OCI-LY3 (cell line): ENCODE data around the gene STRBP.

Experiments used
- H2AFZ ChIP-seq: fragments of 200-600, 300-600 bp; shearing (Covaris generic); 2 replicates; pipeline ENCODE4 v1.6.0; 2014; ENCODE audit warnings: antibody characterized with exemption, low read depth, low read length
- H3K27ac ChIP-seq: fragments of 200-600, 300-600 bp; sonication (generic); 2 replicates; pipeline ENCODE4 v1.5.1; 2014; ENCODE audit warnings: mild to moderate bottlenecking, low read length, moderate library complexity, mixed read lengths
- H3K27me3 ChIP-seq: fragments of 200-600, 300-600 bp; sonication (generic); 2 replicates; pipeline ENCODE4 v1.6.1; 2014; ENCODE audit warnings: low read depth, low read length, mixed read lengths
- H3K36me3 ChIP-seq: fragments of 200-600, 300-600 bp; sonication (generic); replicated peaks from 2 replicates; pipeline ENCODE3; 2014; ENCODE audit warnings: low read depth, low read length, mixed read lengths
- H3K4me1 ChIP-seq: fragments of 300-600, 200-600 bp; sonication (generic); 2 replicates; pipeline ENCODE4 v1.6.1; 2014; ENCODE audit warnings: low read length, mixed read lengths
- H3K4me2 ChIP-seq: fragments of 200-600, 300-600 bp; sonication (generic); 2 replicates; pipeline ENCODE4 v1.6.1; 2014; ENCODE audit warnings: low read length, mixed read lengths
- H3K4me3 ChIP-seq: fragments of 300-600, 200-600 bp; sonication (generic); 2 replicates; pipeline ENCODE4 v1.5.1; 2014; ENCODE audit warnings: antibody characterized with exemption, mild to moderate bottlenecking, low read length, moderate library complexity
- H3K79me2 ChIP-seq: fragments of 300-600, 200-600 bp; shearing (Covaris generic); 2 replicates; pipeline ENCODE4 v1.6.1; 2014; ENCODE audit warnings: mild to moderate bottlenecking, low read length, mixed read lengths
- H3K9ac ChIP-seq: fragments of 300-600, 200-600 bp; shearing (Covaris generic); 2 replicates; pipeline ENCODE4 v1.6.0; 2014; ENCODE audit warnings: mild to moderate bottlenecking, low read length, moderate library complexity
- H3K9me3 ChIP-seq: fragments of 200-600, 300-600 bp; shearing (Covaris generic); 2 replicates; pipeline ENCODE4 v1.6.1; 2014; ENCODE audit warnings: low read length, mixed read lengths; ENCODE audit not compliant: insufficient read depth
- H4K20me1 ChIP-seq: fragments of 200-600, 300-600 bp; sonication (generic); 2 replicates; pipeline ENCODE4 v1.6.1; 2016; ENCODE audit warnings: low read length, mixed read lengths; ENCODE audit not compliant: insufficient read depth
- CTCF ChIP-seq: fragments of 200-600, 300-600 bp; sonication (generic); IDR thresholded peaks from 2 replicates; pipeline ENCODE4 v1.5.1; 2014; ENCODE audit warnings: antibody characterized with exemption, low read length, low read depth
- EZH2phosphoT487 ChIP-seq: fragments of 200-600 bp; shearing (Covaris generic); IDR thresholded peaks from 2 replicates; pipeline ENCODE4 v1.6.1; 2018; ENCODE audit warnings: antibody characterized with exemption, mixed run types, low read depth

STRBP gene

GRCh38 chr9:123290764-123291163, 22.4 kb upstream of the STRBP start:
- H3K4me3 ChIP-seq = no peak overlapping the region; the same call in 1 of the 2 replicates
- H3K27me3 ChIP-seq = peaks cover 18% of the 10 kb centered on the region
- H3K27ac ChIP-seq = no peak overlapping the region
- peak overlapping the region; percentile 36; the same call in 1 of the 2 replicates for H3K4me2 ChIP-seq
- TF ChIP-seq EZH2phosphoT487 (no peak), CTCF (no peak)
- H3K4me1 ChIP-seq = peaks cover 10% of the 10 kb centered on the region
- H3K9ac ChIP-seq = no peak overlapping the region
- no peaks in the 10 kb centered on the region for H4K20me1 ChIP-seq
- no peaks in the 10 kb centered on the region for H3K36me3 ChIP-seq
- H3K79me2 ChIP-seq = no peaks in the 10 kb centered on the region
- H3K9me3 ChIP-seq = no peaks in the 10 kb centered on the region
- H2AFZ ChIP-seq = no peak overlapping the region

GRCh38 chr9:123287639-123288038, 19.3 kb upstream of the STRBP start:
- H3K27ac ChIP-seq = no peak overlapping the region
- H3K9me3 ChIP-seq = no peaks in the 10 kb centered on the region
- no peak overlapping the region for H2AFZ ChIP-seq
- no peak overlapping the region for H3K4me2 ChIP-seq
- H3K36me3 ChIP-seq = no peaks in the 10 kb centered on the region
- H3K4me1 ChIP-seq = peaks cover 10% of the 10 kb centered on the region
- H3K79me2 ChIP-seq = no peaks in the 10 kb centered on the region
- no peaks in the 10 kb centered on the region for H4K20me1 ChIP-seq
- H3K4me3 ChIP-seq = no peak overlapping the region
- TF ChIP-seq EZH2phosphoT487 (no peak), CTCF (no peak)
- H3K27me3 ChIP-seq = peaks cover 25% of the 10 kb centered on the region
- H3K9ac ChIP-seq = no peak overlapping the region

- Histone ChIP-seq H3K27me3 (peaks cover 38% of the 10 kb centered on the region), H3K4me2 (no peak overlapping the region), H3K9ac (no peak overlapping the region), H3K4me3 (no peak overlapping the region), H4K20me1 (no peaks in the 10 kb centered on the region), H3K9me3 (no peaks in the 10 kb centered on the region), H3K79me2 (no peaks in the 10 kb centered on the region), H2AFZ (no peak overlapping the region), H3K27ac (no peak overlapping the region), H3K4me1 (peaks cover 10% of the 10 kb centered on the region), H3K36me3 (no peaks in the 10 kb centered on the region)
- TF ChIP-seq EZH2phosphoT487 (no peak), CTCF (no peak)
Observed at GRCh38 chr9:123286324-123286723, 17.9 kb upstream of the STRBP start.

- Histone ChIP-seq H3K9ac (no peak overlapping the region), H3K9me3 (no peaks in the 10 kb centered on the region)
- no peak for TF ChIP-seq CTCF
- no peak for TF ChIP-seq EZH2phosphoT487
Observed at GRCh38 chr9:123284656-123285055, 16.3 kb upstream of the STRBP start.

More at GRCh38 chr9:123284656-123285055, 16.3 kb upstream of the STRBP start:
- Histone ChIP-seq H3K27ac (no peak overlapping the region), H3K4me1 (no peaks in the 10 kb centered on the region; the same call in 1 of the 2 replicates), H3K79me2 (no peaks in the 10 kb centered on the region), H2AFZ (no peak overlapping the region), H3K36me3 (no peaks in the 10 kb centered on the region), H3K4me2 (no peak overlapping the region), H3K4me3 (no peak overlapping the region), H3K27me3 (peaks cover 38% of the 10 kb centered on the region), H4K20me1 (no peaks in the 10 kb centered on the region)
